ENCODE measurements around the gene TNFRSF1A. TPM values are rescaled to one million over a fixed set of nuclear protein-coding genes. Genes with fewer than 3 reads are reported as not detected.
"Not testable (repeated sequence)": the region's sequence is repeated elsewhere in the genome, so short reads cannot be mapped to it uniquely, and the experiment has no call there.

TNFRSF1A gene
- total and polyA plus RNA-seq, 7 donors = 38.8 to 224 (median 117) TPM

- ATAC-seq = peak in 2 of 4 donors; percentile 22 to 30
- no peak for DNase-seq
- no peak overlapping the region for H3K27ac ChIP-seq
- intact Hi-C loops (cut with DNase I) = no loop called here
- no peaks in the 10 kb centered on the region for H3K9me3 ChIP-seq
- H3K4me1 ChIP-seq = no peaks in the 10 kb centered on the region
- H3K27me3 ChIP-seq (ENCODE audit: insufficient read depth in 3 of 3, low read length in 2 of 3) = no peaks in the 10 kb centered on the region
- 59 to 66% (median 60%) methylated on average over 5 of the region's 5 CpGs for WGBS, 3 donors
- no peak overlapping the region for H3K4me3 ChIP-seq
- H3K36me3 ChIP-seq (ENCODE audit: insufficient read depth in 1 of 2, low read depth in 1 of 2) = no peaks in the 10 kb centered on the region
- TF ChIP-seq CTCF (IDR thresholded peaks at IDR 0.05) = no peak
These were observed 47.5 kb downstream of the TNFRSF1A start for GRCh38 chr12:6294156-6295093.

GRCh38 chr12:6292606-6293005, 49.3 kb downstream of the TNFRSF1A start:
- Histone ChIP-seq H3K36me3 (ENCODE audit: insufficient read depth in 1 of 2, low read depth in 1 of 2) (no peaks in the 10 kb centered on the region), H3K27ac (no peak overlapping the region), H3K27me3 (ENCODE audit: insufficient read depth in 3 of 3, low read length in 2 of 3) (no peaks in the 10 kb centered on the region), H3K4me3 (no peak overlapping the region), H3K9me3 (no peaks in the 10 kb centered on the region), H3K4me1 (no peaks in the 10 kb centered on the region)
- ATAC-seq (no peak), DNase-seq (no peak)
- TF ChIP-seq CTCF (IDR thresholded peaks at IDR 0.05) = no peak
- intact Hi-C loops (cut with DNase I) = no loop called here
- WGBS, 3 donors = 78 to 90% (median 83%) methylated on average over 2 of the region's 2 CpGs

GRCh38 chr12:6289906-6290305, 52.0 kb downstream of the TNFRSF1A start:
- H3K9me3 ChIP-seq; ATAC-seq; H3K27ac ChIP-seq; H3K4me1 ChIP-seq; intact Hi-C loops (cut with DNase I); H3K36me3 ChIP-seq (ENCODE audit: insufficient read depth in 1 of 2, low read depth in 1 of 2); H3K4me3 ChIP-seq; DNase-seq; H3K27me3 ChIP-seq (ENCODE audit: insufficient read depth in 3 of 3, low read length in 2 of 3): not testable (repeated sequence)
- 97 to 99% (median 98%) methylated on average over 16 to 18 of the region's 25 CpGs for WGBS, 3 donors

- intact Hi-C loops (cut with DNase I); ATAC-seq: not testable (repeated sequence)
- 93 to 96% (median 94%) methylated on average over 10 of the region's 10 CpGs for WGBS, 3 donors
These were observed 52.8 kb downstream of the TNFRSF1A start for GRCh38 chr12:6289081-6289480.

GRCh38 chr12:6288235-6288634, 53.6 kb downstream of the TNFRSF1A start:
- TF ChIP-seq CTCF (IDR thresholded peaks at IDR 0.05) = no peak
- ATAC-seq = no peak
- no peaks in the 10 kb centered on the region for H3K36me3 ChIP-seq (ENCODE audit: insufficient read depth in 1 of 2, low read depth in 1 of 2)
- peaks cover 8% of the 10 kb centered on the region for H3K4me1 ChIP-seq
- DNase-seq = no peak
- no peak overlapping the region for H3K27ac ChIP-seq
- H3K4me3 ChIP-seq = no peak overlapping the region
- intact Hi-C loops (cut with DNase I) = no loop called here
- no peaks in the 10 kb centered on the region for H3K27me3 ChIP-seq (ENCODE audit: insufficient read depth in 3 of 3, low read length in 2 of 3)
- WGBS, 3 donors = 74 to 77% (median 74%) methylated on average over 3 to 5 of the region's 5 CpGs
- no peaks in the 10 kb centered on the region for H3K9me3 ChIP-seq

More at GRCh38 chr12:6289081-6289480, 52.8 kb downstream of the TNFRSF1A start:
- H3K4me1 ChIP-seq; H3K36me3 ChIP-seq (ENCODE audit: insufficient read depth in 1 of 2, low read depth in 1 of 2); H3K9me3 ChIP-seq; H3K4me3 ChIP-seq; H3K27ac ChIP-seq; H3K27me3 ChIP-seq (ENCODE audit: insufficient read depth in 3 of 3, low read length in 2 of 3): not testable (repeated sequence)
- DNase-seq = peak in 1 of 2 donors; percentile 5

Measured in psoas muscle (tissue), 8 donors.